Effector memory CD4-positive, alpha-beta T cell (primary cell): ENCODE results near the gene ZNF641.
"Not testable (repeated sequence)": the region's sequence is repeated elsewhere in the genome, so short reads cannot be mapped to it uniquely, and the experiment has no call there.

ENCODE experiments used
- DNase-seq, 3 donors: peaks; one replicate each; pipeline ENCODE4 v3.0.0-alpha.2; 2020
- H3K27ac ChIP-seq: 2 replicates; pipeline ENCODE4 v1.7.0; 2013; ENCODE audit warnings: mild to moderate bottlenecking, low read length, moderate library complexity; ENCODE audit not compliant: insufficient read depth, poor library complexity, severe bottlenecking
- H3K27me3 ChIP-seq: replicated peaks from 2 replicates; pipeline ENCODE4 v1.7.0; 2013; ENCODE audit warnings: mild to moderate bottlenecking, low read length; ENCODE audit not compliant: insufficient read depth, control insufficient read depth, poor library complexity, severe bottlenecking
- H3K36me3 ChIP-seq: 2 replicates; pipeline ENCODE4 v1.7.0; 2013; ENCODE audit warnings: mild to moderate bottlenecking, low read length, moderate library complexity; ENCODE audit not compliant: control insufficient read depth, insufficient read depth
- H3K4me1 ChIP-seq: 2 replicates; pipeline ENCODE4 v1.7.0; 2013; ENCODE audit warnings: low read length, mild to moderate bottlenecking; ENCODE audit not compliant: control insufficient read depth, insufficient read depth, poor library complexity, severe bottlenecking
- H3K4me3 ChIP-seq: 2 replicates; pipeline ENCODE4 v1.7.0; 2013; ENCODE audit warnings: low read length, low read depth, mild to moderate bottlenecking; ENCODE audit not compliant: insufficient read depth, poor library complexity, severe bottlenecking
- H3K9me3 ChIP-seq: 2 replicates; pipeline ENCODE4 v1.7.0; 2013; ENCODE audit warnings: mild to moderate bottlenecking, low read length, moderate library complexity; ENCODE audit not compliant: control insufficient read depth

ZNF641 gene

DNA sequence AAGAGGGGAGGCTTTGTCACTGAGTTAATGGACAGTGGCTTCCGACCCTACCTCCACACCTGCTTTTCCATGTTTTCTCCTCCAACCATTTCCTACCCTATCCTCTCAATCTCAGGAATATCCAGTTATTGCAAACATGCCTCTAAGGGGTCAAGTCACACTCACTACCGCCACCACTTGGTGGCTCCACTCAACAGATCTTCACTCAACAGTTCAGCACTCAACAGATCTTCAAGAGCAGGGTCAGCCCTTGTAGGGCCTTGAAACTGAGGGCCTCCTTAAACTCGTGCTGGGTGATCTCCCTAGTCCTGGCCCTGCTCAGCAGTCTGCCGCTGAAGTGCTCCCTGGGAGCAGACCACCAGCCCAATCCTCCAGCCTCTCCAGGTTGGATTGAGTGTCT is 14.2 kb downstream of the ZNF641 start:
- H3K36me3 ChIP-seq = peaks cover 9% of the 10 kb centered on the region
- no peak overlapping the region for H3K27ac ChIP-seq
- H3K27me3 ChIP-seq = no peaks in the 10 kb centered on the region
- H3K4me3 ChIP-seq = no peak overlapping the region
- no peaks in the 10 kb centered on the region for H3K4me1 ChIP-seq
- no peak for DNase-seq
- no peaks in the 10 kb centered on the region for H3K9me3 ChIP-seq

DNA sequence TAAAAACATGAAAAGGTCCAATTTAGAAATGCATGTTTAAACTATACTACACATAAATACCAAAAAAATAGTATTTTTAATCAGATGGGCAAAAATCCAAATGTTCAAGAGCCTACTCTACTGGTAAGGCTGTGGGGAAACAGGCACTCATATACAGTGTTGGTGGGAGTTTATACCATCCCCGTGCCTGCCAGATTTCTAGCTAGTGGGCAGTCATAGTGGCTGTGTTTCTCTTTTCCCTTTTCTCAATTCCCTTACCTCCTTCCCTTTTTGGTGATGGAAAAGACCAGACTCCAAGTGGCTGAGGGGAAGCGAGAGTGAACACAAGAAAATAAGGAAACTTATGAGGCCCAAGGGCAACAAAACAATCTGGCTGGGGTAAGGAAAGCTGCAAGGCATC is 14.7 kb downstream of the ZNF641 start:
- Histone ChIP-seq H3K27me3 (no peaks in the 10 kb centered on the region), H3K27ac (no peak overlapping the region), H3K4me1 (no peaks in the 10 kb centered on the region), H3K36me3 (peaks cover 8% of the 10 kb centered on the region), H3K9me3 (no peaks in the 10 kb centered on the region), H3K4me3 (no peak overlapping the region)
- no peak for DNase-seq

- no peaks in the 10 kb centered on the region for H3K27me3 ChIP-seq
- no peaks in the 10 kb centered on the region for H3K36me3 ChIP-seq
- H3K4me3 ChIP-seq = no peak overlapping the region
- H3K27ac ChIP-seq = no peak overlapping the region
- H3K9me3 ChIP-seq = no peaks in the 10 kb centered on the region
- H3K4me1 ChIP-seq = no peaks in the 10 kb centered on the region
- DNase-seq = no peak
Measured at GRCh38 chr12:48334808-48335207, 15.9 kb downstream of the ZNF641 start.

GRCh38 chr12:48333680-48334079 is 17.0 kb downstream of the ZNF641 start:
- not testable (repeated sequence) for H3K4me3 ChIP-seq, H3K4me1 ChIP-seq, H3K9me3 ChIP-seq, H3K27me3 ChIP-seq, H3K36me3 ChIP-seq, DNase-seq, H3K27ac ChIP-seq

DNA sequence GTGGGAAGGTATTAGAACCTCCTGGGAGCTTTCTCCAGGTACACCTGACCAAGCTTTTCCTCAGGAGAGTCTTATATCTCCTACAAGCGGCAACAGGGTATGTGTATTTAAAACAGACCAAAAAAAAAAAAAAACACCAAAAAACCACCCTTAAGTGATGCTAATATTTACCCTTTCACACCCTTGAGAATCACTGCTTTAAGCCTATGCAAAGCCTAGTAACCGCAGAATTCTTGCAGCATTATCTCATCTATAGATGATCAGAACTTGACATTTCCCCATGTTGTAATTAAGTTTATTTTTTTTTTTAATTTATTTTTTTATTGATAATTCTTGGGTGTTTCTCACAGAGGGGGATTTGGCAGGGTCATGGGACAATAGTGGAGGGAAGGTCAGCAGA is 19.3 kb downstream of the ZNF641 start:
- Histone ChIP-seq H3K27me3 (no peaks in the 10 kb centered on the region), H3K9me3 (no peaks in the 10 kb centered on the region), H3K4me1 (no peaks in the 10 kb centered on the region), H3K36me3 (no peaks in the 10 kb centered on the region), H3K27ac (no peak overlapping the region), H3K4me3 (no peak overlapping the region)
- DNase-seq = no peak

- Histone ChIP-seq H3K4me3 (no peak overlapping the region), H3K36me3 (no peaks in the 10 kb centered on the region), H3K9me3 (no peaks in the 10 kb centered on the region), H3K4me1 (no peaks in the 10 kb centered on the region), H3K27me3 (no peaks in the 10 kb centered on the region), H3K27ac (no peak overlapping the region)
- DNase-seq = no peak
Measured at GRCh38 chr12:48329199-48329939, 21.4 kb downstream of the ZNF641 start.

GRCh38 chr12:48316491-48316890 is 34.2 kb downstream of the ZNF641 start:
- no peak for DNase-seq
- no peaks in the 10 kb centered on the region for H3K27me3 ChIP-seq
- H3K4me3 ChIP-seq = no peak overlapping the region
- no peaks in the 10 kb centered on the region for H3K9me3 ChIP-seq
- no peaks in the 10 kb centered on the region for H3K36me3 ChIP-seq
- no peak overlapping the region for H3K27ac ChIP-seq
- H3K4me1 ChIP-seq = no peaks in the 10 kb centered on the region

DNA sequence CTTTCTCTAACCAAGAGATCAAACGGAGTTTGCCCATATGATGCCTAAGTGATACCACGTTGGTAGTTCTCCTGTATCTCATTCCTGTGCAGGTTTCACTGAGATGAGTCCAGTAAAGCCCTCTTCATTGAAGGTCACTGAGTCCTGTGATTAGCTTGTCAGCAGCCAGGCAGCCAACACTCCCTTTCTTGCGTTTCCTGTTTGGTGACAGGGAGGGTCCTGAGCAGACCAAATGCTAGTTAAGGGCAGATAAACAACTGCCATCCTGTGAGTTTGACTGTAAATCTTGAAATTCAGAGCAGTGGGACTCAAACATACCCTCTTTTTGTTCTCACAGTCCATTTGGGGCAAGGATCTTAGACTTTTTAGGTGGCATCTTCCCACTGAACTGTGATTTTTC is 39.4 kb downstream of the ZNF641 start:
- no peaks in the 10 kb centered on the region for H3K4me1 ChIP-seq
- H3K4me3 ChIP-seq = no peak overlapping the region
- no peaks in the 10 kb centered on the region for H3K27me3 ChIP-seq
- H3K9me3 ChIP-seq = no peaks in the 10 kb centered on the region
- no peak overlapping the region for H3K27ac ChIP-seq
- no peak for DNase-seq
- H3K36me3 ChIP-seq = no peaks in the 10 kb centered on the region

- Histone ChIP-seq H3K36me3 (no peaks in the 10 kb centered on the region), H3K4me1 (no peaks in the 10 kb centered on the region), H3K27me3 (no peaks in the 10 kb centered on the region), H3K27ac (no peak overlapping the region), H3K4me3 (no peak overlapping the region), H3K9me3 (no peaks in the 10 kb centered on the region)
- no peak for DNase-seq
Measured at GRCh38 chr12:48307269-48307668, 43.5 kb downstream of the ZNF641 start.

DNA sequence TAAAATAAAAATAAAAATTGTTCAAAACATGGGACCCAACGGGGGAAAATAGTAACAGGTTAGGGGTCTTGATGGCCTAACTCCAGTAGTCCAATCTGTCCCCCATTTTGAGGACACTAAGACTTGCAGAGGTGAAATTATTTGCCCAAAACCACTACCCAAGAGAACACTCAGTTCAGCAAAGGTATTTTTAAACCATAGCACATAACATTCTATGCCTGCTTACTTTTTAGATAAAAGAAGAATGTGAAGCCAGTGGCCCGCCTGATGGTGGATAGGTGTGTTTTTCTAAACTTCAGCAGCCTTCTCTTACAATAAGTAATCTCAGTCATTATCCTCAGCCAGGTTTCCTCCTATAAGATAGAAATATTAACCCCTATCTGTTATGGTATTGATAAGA is 45.5 kb downstream of the ZNF641 start:
- Histone ChIP-seq H3K4me3 (no peak overlapping the region), H3K9me3 (no peaks in the 10 kb centered on the region), H3K27ac (no peak overlapping the region), H3K4me1 (no peaks in the 10 kb centered on the region), H3K36me3 (no peaks in the 10 kb centered on the region), H3K27me3 (no peaks in the 10 kb centered on the region)
- no peak for DNase-seq
